ENCODE data around the gene NCBP3.

DNA sequence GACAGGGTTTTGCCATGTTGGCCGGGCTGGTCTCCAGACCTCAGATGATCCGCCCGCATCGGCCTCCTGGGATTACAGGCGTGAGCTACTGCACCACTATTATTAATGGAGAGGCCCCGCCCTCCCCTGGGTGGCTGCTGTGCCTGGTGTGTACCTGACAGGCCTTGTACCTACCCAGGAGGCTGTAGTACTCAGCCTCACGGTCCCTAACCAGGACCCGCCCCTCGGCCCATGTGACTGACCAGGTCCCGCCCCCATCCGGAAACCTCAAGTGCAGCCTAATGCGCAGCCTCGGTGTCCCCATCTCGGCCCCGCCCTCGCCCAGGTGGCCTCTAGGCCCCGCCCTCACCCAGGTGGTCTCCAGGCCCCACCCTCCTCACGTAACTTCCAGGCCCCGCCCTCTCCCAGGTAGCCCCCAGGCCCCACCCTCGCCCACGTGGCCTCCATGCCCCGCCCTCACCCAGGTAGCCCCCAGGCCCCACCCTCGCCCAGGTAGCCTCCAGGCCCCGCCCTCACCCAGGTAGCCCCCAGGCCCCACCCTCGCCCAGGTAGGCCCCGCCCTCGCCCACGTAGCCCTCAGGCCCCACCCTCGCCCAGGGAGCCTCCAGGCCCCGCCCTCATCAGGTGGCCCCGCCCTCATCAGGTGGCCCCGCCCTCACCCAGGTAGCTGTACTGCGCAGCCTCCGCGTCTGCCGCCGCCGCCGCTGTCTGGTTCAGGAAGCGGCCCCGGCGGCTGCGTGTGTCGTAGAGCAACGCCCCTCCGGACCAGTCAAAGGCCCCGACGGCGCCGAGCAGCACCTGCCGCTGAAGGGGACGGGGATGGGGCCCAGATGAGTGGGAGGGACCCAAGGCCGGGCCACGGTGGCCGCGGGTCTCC, 91.3 kb downstream of the NCBP3 start:
- TF ChIP-seq, protein P1, sequence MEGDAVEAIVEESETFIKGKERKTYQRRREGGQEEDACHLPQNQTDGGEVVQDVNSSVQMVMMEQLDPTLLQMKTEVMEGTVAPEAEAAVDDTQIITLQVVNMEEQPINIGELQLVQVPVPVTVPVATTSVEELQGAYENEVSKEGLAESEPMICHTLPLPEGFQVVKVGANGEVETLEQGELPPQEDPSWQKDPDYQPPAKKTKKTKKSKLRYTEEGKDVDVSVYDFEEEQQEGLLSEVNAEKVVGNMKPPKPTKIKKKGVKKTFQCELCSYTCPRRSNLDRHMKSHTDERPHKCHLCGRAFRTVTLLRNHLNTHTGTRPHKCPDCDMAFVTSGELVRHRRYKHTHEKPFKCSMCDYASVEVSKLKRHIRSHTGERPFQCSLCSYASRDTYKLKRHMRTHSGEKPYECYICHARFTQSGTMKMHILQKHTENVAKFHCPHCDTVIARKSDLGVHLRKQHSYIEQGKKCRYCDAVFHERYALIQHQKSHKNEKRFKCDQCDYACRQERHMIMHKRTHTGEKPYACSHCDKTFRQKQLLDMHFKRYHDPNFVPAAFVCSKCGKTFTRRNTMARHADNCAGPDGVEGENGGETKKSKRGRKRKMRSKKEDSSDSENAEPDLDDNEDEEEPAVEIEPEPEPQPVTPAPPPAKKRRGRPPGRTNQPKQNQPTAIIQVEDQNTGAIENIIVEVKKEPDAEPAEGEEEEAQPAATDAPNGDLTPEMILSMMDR (IDR thresholded peaks at IDR 0.05): no peak
- no peak for TF ChIP-seq POLR2A (IDR thresholded peaks at IDR 0.05)
